GM21619 (cell line): ENCODE results near the gene FRMD4A.
"Not testable (repeated sequence)": the region's sequence is repeated elsewhere in the genome, so short reads cannot be mapped to it uniquely, and the experiment has no call there.

Experiments
- ATAC-seq: cut with Tn5 transposase; IDR thresholded peaks from one replicate; pipeline ENCODE4 v1.9.1; 2021; ENCODE audit not compliant: unreplicated experiment

The FRMD4A gene

DNA sequence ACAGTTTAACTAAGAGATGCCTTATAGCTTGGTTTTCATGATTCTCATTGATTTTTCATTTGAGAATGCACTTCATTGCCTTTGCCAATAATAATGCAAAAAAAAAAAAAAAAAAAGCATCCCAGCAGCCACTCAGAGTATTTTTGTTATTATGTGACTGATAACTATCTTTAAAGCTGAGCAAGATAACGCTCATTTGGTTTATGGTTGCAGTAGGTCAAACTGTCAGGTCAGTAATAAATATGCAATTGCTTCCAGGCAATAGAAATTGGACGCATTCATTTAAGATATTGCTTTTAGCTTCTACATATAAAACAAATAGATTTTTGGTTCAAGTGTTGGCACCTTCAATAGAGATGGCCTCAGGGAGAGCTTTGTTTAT lies 528.8 kb downstream of the FRMD4A start:
- no peak for ATAC-seq

DNA sequence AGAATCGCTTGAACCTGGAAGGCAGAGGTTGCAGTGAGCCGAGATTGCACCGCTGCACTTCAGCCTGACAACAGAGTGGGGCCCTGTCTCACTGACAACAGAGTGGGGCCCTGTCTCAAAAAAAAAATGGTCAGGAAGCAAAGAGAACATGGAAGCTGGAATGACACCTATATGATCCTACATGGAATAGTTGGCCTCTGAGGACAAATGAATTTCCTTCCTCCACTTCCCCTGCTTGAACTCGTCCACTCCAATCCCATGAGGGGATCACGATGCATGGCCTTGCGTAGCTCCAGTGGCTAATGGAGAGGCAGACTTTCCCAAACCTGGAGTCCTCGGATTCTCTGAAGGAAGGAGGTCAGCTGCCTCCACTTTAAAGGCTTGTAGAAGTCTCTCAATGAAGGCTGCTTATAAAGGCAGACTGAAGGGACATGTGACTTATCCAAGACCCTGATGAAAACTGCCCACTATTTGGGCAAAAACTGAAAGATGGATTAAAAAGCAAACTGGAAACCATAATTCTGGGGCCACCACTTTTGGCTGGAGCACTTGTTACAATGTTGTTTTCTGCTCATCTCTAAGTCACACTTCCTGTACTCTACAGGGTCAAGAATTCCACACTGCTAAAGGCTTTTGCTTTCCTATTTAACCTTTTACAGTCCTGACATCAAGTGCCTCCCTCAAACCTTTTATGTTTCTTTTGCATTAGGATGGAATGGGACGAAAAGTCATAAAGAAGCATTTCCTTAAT lies 529.4 kb downstream of the FRMD4A start:
- ATAC-seq = no peak

DNA sequence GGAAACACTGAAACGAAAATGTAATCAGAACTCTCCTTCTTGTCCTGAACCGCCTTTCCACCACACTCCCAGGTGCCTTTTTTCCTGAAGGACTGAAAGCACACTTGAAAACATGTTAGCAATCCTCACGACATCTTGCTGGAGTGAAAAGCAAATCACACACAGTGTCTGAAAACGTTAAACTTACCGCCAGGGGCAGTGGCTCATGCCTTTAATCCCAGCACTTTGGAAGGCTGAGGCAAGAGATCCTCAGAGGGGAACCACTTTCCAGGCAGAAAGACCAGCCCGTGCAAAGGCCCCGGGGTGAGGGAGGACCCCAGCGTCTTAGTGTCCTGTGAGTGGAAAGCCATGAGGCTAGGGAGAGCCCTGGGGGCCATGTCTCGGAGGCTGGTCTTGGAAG lies 533.6 kb downstream of the FRMD4A start:
- ATAC-seq = no peak

DNA sequence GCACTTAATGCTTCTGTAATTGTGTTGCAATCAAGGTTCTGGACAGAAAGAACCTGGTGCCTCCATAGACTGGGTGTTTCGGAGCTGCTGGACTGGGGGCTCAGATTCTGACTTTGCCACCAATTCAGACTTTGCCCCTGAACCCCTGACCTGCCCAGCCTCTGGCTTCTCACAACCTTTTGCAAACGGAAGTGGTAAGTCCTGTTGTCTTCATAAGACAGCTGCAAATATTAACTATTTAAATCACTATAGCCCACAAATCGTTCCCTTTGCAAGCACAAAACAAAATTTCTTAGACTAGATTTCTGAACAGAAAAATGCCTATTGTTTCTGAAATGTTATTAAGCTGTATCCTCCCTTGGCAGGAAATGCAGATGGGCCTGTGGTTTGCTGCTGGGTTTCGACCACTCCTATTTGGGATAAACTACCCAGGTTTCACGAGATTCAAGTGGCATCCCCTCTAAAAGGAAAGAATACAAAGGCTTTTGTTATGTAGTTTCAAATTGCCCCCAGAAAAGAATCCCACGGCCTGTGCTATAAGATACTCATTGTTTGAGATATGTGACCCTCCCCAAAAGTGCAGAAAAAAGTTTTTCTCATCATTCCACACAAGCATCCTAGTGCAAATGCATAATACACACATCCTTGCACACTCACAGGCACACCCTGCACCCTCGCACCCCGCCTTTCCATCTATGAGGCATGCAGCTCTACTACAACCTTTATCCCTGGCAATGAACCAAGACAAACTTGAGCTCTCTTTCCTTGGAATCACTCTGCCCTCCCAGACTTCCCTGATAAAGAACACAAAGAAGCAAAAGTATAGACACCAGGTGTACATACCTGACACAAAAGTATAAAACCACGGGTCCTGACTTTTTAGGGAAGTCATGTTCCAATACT lies 534.8 kb downstream of the FRMD4A start:
- ATAC-seq = no peak

DNA sequence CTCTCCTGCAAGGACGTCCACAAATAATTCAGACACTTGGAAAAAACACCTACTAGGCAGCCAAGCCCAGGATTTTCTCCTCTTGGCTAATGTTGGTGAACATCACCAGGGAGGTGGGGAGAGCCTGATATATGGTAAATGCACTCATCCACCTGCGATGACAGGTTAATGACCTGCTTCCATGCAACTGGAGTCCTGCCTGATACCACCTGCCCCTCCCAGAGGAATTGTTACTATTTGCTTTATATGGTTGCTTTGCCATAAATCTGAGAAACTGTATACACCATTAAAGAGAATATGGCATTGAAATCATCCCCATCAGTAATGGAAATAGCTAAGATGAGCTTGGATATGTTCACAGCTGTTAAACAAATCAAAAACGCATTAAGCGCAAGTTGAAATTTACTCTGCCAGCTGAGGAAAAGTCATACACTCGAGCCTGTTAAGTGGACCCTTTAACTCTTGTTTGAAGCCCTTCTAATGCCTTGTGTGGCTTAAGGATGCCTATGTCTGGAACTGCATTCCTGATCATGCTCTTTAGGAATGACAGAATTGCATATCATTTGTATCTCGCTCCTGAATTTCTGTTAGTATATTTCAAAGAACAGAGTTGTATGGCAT lies 535.6 kb downstream of the FRMD4A start:
- no peak for ATAC-seq

DNA sequence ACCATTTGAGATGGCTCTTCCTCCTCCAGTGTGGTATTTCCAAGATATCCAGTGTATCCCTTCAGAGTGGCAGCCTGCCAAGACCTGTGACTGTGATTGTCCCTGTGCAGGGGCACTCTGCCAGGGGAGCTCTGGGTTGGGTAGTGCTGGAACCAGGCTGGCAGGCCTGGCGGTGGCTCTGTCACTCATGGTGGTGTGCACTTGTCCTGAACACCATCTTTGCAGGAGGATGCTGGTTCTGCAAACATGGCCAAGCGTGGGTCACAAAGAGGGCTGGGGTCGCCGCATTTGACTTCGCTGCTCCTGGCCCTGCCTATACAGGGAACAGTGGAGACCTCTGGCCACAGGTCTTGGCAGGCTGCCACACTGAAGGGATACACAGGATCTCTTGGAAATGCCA lies 538.7 kb downstream of the FRMD4A start:
- no peak for ATAC-seq

DNA sequence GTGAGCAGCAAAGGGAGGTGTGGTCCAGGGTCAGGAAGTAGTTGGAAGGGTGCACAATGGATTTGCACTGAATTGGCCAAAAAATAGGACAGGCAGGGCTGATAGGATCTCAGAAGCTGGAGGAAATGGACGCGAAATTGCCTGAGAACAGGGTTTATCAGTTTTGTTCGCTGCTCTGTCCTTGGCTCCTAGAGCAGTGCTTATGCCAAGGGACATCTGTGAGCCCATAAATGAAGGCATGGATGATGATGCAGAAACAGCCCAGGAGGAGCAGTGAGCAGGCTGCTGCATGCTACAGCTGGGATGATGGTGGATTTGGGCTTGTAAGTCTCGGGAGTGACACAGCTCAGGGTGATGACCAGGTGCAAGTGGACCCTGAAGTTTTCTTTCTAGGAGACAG lies 539.2 kb downstream of the FRMD4A start:
- no peak for ATAC-seq

DNA sequence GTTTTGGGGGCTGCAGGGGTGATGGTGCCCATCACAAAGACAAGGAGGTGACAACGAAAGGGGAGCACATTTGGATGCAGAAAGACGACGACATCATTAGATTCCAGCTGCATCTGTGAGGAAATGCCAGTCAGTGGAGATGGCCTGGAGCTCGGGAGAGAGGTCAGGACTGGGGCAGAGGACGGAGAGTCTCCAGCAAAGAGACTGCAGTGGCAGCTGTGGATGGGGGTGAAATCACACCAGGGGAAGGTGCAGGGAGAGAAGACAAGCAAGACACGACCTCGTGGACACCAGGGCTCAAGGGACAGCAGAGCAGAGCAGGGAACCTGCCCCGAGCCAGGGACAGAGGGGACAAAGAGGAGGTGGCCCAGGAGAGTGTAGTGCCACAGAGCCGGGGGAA lies 540.5 kb downstream of the FRMD4A start:
- ATAC-seq = no peak

DNA sequence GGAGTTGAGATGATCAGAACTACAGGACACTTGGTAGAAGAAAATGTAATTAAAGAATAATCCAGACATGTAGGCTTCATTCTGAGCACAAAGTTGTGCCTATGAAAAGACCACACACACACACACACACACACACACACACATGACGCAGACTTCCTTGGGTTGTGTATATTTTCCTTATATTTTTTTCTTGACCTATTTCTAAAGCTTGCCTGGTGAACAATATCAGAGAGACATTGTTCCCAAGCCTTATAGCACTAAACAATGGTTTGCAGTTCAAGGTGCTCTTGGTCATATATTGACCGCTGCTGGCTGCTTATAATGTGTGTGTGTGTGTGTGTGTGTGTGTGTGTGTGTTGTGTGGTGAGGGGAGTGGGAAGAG lies 541.3 kb downstream of the FRMD4A start:
- ATAC-seq = no peak

DNA sequence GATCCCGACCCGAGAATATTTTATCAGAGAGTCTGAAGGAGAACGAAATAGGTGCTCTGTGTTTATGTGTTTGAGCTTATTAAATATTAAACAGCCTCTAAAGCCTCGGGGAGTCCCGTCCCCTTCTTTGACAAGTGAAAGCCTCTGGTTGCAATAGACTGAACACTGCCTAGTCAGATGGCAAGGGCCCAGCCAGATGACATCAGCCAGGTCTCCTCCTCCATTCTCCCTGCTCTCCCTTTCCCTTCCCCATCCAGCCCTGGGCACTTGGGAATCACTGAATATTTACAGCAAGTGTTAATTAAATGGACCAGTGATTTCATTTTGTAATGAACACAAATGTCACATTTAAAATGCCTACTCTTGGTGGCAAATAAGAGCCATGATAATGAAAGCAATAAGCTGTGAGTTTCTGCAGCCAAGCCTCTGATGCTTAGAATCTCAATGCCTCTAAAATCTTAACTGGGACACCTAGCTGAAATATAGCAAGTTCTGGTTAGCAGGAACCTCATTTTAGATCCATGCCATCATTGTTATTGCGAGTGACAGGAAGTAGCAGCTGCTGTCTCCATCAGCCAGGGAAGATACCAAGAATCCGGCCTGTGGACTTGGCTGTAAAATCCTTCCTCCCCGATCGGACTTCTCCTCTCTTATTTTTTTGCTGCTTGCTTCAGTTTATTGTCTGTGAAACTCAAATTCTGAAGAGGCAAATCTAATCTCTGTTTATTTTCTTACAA lies 541.8 kb downstream of the FRMD4A start:
- ATAC-seq = no peak

DNA sequence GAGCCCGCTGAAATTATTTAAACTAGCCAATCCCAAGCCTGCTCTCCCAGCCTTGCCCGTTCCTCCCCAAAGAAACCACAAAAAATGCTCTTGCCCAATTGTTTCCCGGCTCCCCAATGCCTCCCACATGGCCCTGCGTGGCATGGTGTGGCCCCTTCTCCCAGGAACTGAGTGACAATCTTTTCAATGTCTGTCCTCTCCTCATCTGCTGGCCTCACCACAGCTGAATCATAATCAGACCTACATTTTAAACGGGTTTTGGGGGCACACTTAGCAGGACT lies 542.5 kb downstream of the FRMD4A start:
- ATAC-seq = no peak

DNA sequence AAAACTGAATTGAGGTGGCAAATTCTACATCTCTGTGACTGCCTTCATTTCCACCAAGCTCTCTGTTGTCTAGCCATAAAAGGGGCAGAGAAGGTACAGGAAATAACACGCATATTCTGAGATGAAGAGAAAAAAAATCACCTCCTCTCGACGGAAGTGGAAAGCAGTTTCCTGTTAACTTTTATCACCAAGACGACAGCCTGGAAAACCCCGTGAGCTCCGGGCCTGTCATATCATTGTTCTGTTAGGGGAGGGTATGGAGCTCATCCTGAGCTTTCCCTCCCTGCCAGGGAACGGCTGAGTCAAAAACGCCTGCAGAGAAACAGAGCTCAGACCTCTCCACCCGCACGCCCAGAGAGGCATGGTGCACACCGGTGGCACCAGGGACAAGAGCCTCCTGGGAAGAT lies 543.7 kb downstream of the FRMD4A start:
- peak; percentile 79 for ATAC-seq

DNA sequence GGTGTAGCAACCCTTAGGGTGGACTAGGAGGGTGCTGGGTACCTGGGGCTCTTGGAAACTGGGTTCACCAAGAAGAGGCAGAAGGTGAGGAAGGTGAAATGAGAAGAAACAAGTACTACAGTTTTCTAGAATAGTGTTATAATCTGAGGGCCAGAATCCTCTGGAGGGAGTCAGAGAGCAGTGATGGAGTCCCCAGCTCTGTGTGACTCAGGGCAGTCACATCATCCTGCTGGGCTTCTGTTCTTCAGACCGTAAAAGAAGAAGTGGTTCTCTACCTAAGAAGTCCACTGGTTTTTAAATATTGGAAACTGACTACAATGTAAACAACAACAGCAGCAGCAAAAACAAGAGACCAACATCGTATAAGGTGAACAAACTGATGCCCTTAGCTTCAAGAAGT lies 546.7 kb downstream of the FRMD4A start:
- no peak for ATAC-seq

DNA sequence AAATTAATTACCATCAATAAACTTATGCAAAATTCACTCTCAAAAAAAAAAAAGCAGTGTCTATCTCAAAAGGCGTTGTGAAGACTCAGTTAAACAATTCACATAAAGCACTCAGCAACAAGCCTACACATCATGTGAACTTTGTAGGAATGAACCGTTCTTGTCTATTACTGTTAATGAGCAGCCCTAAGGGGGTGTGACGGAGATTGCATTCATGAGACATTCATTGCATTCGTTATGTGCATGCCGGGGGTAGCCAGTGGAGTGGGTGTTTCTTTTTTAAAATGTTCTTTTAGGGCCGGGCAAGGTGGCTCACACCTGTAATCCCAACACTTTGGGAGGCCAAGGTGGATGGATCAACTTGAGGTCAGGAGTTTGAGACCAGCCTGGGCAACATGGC lies 551.0 kb downstream of the FRMD4A start:
- no peak for ATAC-seq

DNA sequence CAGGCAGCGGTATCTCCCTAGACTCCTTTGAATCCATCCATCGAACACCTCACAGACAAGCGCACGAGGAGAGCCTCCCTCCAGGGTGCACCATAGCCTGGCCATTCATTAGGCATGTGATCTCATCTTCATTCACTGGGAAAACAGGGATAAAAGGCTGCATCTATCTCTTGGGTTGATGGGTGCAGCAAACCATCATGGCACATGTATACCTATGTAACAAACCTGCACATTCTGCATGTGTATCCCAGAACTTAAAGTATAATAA lies 552.1 kb downstream of the FRMD4A start:
- ATAC-seq = not testable (repeated sequence)

DNA sequence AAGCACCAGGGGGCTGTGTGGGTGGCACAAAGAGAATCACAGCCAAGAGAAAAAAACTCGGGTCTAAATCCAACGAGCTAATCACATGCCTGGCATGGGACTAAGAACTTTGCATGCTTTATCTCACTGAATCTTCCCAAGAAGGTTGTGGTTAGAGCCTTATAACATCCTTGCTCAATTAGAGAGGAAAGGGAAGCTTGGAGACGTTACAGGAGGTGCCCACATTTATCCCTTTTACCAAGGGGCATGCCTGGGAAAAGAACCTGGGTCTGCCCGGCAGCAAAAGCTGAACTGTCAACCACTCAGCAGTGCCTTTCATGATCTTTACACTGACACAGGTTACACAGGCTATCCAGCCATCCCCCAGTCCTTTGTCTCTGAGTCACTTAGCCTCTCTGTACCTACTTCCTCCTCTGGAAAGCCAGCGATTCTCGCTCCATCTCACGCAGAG lies 553.8 kb downstream of the FRMD4A start:
- ATAC-seq = no peak

DNA sequence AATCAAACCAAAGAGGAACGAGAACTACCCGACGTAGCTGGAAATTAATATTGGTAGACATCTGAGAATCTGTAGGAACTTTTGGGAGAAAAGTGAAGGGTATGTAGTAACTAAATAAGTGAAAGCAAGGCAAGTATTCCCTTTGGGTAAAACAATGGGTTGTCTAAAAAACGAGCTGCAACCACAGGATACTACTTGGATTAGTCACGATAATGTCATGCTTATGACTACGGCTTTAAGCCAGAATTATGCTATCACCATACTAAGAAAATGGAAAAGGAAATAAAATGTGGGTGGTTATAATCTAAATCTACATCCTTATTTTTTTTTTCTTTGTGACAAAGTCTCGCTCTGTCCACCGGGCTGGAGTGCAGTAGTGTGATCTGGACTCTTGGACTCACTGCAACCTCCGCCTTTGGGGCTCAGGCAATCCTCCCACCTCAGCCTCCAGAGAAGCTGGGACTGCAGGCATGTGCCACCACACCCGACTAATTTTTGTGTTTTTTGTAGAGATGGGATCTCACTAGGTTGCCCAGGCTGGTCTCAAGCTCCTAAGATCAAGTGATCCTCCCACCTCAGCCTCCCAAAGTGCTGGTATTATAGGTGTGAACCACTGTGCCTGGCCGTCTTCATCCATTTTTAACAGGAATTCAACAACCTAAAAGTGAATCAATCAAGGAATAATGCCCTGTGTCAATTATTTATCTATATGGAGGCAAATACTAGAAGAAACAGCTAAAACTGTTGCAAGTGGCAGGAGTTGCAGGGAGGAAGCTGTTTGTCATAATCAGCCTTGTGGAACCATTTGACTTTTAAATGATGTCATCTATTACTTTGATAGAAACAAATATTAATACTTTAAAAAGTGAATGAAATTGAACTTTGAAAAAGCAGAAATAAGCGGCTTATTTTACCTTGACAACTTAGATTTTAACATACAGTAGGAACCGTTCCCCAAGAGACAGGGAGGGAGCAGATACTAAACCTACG lies 554.6 kb downstream of the FRMD4A start:
- no peak for ATAC-seq

DNA sequence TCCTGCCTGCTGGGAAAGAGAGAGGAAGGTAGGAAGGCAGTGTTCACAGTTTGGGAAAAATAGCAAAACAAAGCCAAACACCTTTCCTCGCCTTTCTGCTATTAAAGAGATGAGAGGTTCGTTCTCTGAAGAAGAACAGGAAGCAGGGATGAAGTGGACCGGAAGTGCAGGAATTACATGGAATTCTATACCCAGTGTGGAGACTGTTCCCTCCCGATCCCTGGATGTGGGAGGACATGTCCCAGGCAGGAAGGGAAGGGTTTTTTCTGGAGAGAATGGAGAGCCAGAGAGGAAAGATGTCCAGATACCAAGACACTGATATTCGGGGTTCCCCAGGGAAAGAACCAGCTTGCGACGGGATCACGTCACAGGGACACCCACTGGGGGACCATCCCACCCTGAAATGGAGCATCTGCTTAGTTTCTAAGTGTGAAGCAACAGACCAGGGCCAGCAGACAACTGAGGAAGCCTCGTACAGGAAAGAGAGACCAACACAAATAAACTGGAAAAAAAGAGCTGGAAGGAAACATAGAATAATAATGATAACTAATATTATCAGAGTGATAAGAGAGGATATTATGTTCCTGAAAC lies 556.3 kb downstream of the FRMD4A start:
- no peak for ATAC-seq

DNA sequence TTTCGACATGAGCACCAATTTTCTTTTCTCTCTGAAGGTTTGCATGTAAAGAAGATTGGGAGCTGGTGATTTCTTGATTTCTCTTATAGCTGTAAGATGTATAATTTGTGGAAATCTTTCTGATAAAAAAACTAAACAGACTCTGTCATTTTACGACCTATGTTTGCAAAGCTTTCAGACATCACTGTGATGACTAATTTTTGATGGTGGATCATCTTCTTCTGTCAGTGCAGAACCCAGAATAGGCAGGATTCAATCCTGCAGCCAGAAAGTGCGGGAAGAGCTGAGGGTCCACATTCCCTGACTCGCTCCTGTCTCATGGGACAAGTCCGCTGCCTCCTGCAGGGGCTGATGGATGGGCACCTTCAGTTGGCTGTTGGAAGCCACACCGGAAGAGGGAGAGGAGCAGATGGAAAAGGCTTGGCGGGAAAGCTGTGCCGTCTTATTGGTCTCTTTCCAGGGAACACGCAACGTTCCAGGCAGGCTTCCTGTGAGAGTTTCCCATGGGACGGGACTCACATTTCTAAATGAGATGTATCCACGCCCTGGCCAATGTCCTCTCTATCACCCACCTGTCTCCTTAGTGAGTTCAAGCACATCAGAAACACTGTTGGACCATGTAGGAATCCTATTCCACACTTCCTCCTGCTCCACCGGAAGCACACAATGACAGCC lies 557.1 kb downstream of the FRMD4A start:
- ATAC-seq = no peak

DNA sequence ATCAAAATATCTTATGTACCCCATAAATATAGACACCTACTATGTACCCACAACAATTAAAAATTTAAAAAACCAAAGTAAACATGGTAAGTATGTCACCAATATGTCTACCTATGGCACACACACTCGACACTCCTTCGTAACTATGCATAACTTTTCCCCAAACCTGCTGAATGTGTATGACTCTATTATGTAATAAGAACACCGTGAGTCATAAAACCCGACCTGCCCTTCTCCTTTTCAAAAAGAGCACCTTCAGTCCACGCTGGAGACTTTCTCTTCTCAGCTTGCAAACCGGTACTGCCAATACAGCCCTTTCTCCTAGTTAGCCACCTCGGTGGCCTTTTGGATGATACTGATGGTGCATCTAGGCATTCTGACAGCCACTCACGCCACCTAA lies 557.7 kb downstream of the FRMD4A start:
- ATAC-seq = no peak
